GM10266 (cell line): ENCODE data around the gene SLMAP.

ENCODE experiments used
- DNase-seq: peaks from one replicate; pipeline ENCODE4 v3.0.0; 2012; ENCODE audit errors: extremely low spot score
- CTCF ChIP-seq: IDR thresholded peaks from 2 replicates; pipeline ENCODE4 v1.5.1; 2012; ENCODE audit warnings: mild to moderate bottlenecking, low read depth; ENCODE audit not compliant: control insufficient read depth, insufficient read depth; ENCODE audit errors: missing control alignments

The SLMAP gene

GRCh38 chr3:57889807-57890206 lies 133.7 kb downstream of the SLMAP start:
- TF ChIP-seq CTCF: no peak
- DNase-seq: no peak

GRCh38 chr3:57890874-57891273 lies 134.8 kb downstream of the SLMAP start:
- DNase-seq: no peak
- no peak for TF ChIP-seq CTCF

- no peak for TF ChIP-seq CTCF
- DNase-seq: no peak
Observed at GRCh38 chr3:57892423-57892822, 136.3 kb downstream of the SLMAP start.

- TF ChIP-seq CTCF: no peak
- DNase-seq: no peak
Observed at GRCh38 chr3:57893156-57893555, 137.0 kb downstream of the SLMAP start.

- TF ChIP-seq CTCF: no peak
- DNase-seq: no peak
Observed at GRCh38 chr3:57893668-57894067, 137.6 kb downstream of the SLMAP start.

- no peak for TF ChIP-seq CTCF
- no peak for DNase-seq
Observed at GRCh38 chr3:57896031-57896430, 139.9 kb downstream of the SLMAP start.

GRCh38 chr3:57896691-57897090 lies 140.6 kb downstream of the SLMAP start:
- TF ChIP-seq CTCF: no peak
- DNase-seq: no peak
